Gastrocnemius medialis (tissue), 4 donors: ENCODE measurements around the gene TBC1D5.

Experiments used
- POLR2A ChIP-seq, 2 donors: fragments of 450-650 bp; IDR thresholded peaks; one replicate each; pipeline ENCODE4 v1.6.1; 2017; ENCODE audit warnings: antibody characterized with exemption in 2 of 2, mild to moderate bottlenecking in 2 of 2, moderate library complexity in 2 of 2
- TF ChIP-seq, protein P1 (sequence below), 5 experiments: fragments of 450-650 bp in 3 of 5; fragments of 200-600 bp in 2 of 5; sonication (generic) in 2 of 5; IDR thresholded peaks in 4 of 5; conservative IDR thresholded peaks in 1 of 5; 1 replicate in 4 of 5; 2 replicates in 1 of 5; pipeline ENCODE4 v1.5.1; 2016 to 2019; ENCODE audit warnings: antibody characterized with exemption in 5 of 5, mild to moderate bottlenecking in 3 of 5, moderate library complexity in 3 of 5

GRCh38 chr3:17478673-17479072, 263.8 kb downstream of the TBC1D5 start:
- TF ChIP-seq, protein P1, sequence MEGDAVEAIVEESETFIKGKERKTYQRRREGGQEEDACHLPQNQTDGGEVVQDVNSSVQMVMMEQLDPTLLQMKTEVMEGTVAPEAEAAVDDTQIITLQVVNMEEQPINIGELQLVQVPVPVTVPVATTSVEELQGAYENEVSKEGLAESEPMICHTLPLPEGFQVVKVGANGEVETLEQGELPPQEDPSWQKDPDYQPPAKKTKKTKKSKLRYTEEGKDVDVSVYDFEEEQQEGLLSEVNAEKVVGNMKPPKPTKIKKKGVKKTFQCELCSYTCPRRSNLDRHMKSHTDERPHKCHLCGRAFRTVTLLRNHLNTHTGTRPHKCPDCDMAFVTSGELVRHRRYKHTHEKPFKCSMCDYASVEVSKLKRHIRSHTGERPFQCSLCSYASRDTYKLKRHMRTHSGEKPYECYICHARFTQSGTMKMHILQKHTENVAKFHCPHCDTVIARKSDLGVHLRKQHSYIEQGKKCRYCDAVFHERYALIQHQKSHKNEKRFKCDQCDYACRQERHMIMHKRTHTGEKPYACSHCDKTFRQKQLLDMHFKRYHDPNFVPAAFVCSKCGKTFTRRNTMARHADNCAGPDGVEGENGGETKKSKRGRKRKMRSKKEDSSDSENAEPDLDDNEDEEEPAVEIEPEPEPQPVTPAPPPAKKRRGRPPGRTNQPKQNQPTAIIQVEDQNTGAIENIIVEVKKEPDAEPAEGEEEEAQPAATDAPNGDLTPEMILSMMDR (IDR thresholded peaks at IDR 0.05 in 4 of 5, conservative IDR thresholded peaks at IDR 0.05 in 1 of 5), result no peak
- TF ChIP-seq POLR2A (IDR thresholded peaks at IDR 0.05), result no peak
